H1 (cell line): ENCODE results near the gene MRI1.

Experiments used
- CTCF ChIP-seq, 3 experiments: IDR thresholded peaks; 1 replicate in 2 of 3; 2 replicates in 1 of 3; pipeline versions ENCODE4 v1.5.1 to v1.6.1; 2011; ENCODE audit warnings: low read length in 3 of 3, mild to moderate bottlenecking in 3 of 3, inconsistent platforms in 2 of 3, low read depth in 1 of 3, moderate library complexity in 1 of 3; ENCODE audit not compliant: insufficient read depth in 1 of 3; ENCODE audit errors: control extremely low read depth in 1 of 3
- EP300 ChIP-seq, 2 experiments: IDR thresholded peaks; 1 replicate in 1 of 2; 2 replicates in 1 of 2; pipeline ENCODE4 v1.6.1; 2011 to 2012; ENCODE audit warnings: low read depth in 2 of 2, low read length in 2 of 2, mild to moderate bottlenecking in 2 of 2, borderline replicate concordance in 1 of 2, inconsistent platforms in 1 of 2, moderate library complexity in 1 of 2
- EZH2 ChIP-seq: fragments of 200-600 bp; sonication (generic); IDR thresholded peaks from 2 replicates; pipeline ENCODE4 v1.7.1; 2012; ENCODE audit warnings: low read depth, mild to moderate bottlenecking, moderate library complexity, low read length, inconsistent platforms; ENCODE audit not compliant: severe bottlenecking
- FOSL1 ChIP-seq: IDR thresholded peaks from 2 replicates; pipeline ENCODE4 v1.6.1; 2011; ENCODE audit warnings: mild to moderate bottlenecking, low read depth, low read length, moderate library complexity; ENCODE audit not compliant: insufficient read depth
- JUND ChIP-seq: IDR thresholded peaks from 2 replicates; pipeline ENCODE4 v1.6.1; 2011; ENCODE audit warnings: mild to moderate bottlenecking, improper control_type of control experiment, low read length
- RAD21 ChIP-seq, 2 experiments: IDR thresholded peaks in 1 of 2; conservative IDR thresholded peaks in 1 of 2; 2 replicates each; pipeline ENCODE4 v1.6.1; 2011; ENCODE audit warnings: low read depth in 2 of 2, low read length in 2 of 2, improper control_type of control experiment in 1 of 2, inconsistent platforms in 1 of 2, mild to moderate bottlenecking in 1 of 2, moderate library complexity in 1 of 2
- TAF1 ChIP-seq: IDR thresholded peaks from 2 replicates; pipeline ENCODE4 v1.6.1; 2011; ENCODE audit warnings: mild to moderate bottlenecking, low read depth, low read length
- YY1 ChIP-seq: IDR thresholded peaks from 2 replicates; pipeline ENCODE4 v1.6.1; 2011; ENCODE audit warnings: low read depth, mild to moderate bottlenecking, low read length

- TF ChIP-seq YY1, result no peak
- no peak for TF ChIP-seq TAF1
- no peak for TF ChIP-seq EZH2
- no peak for TF ChIP-seq JUND
- no peak for TF ChIP-seq CTCF (IDR thresholded peaks at IDR 0.05; ENCODE audit: control extremely low read depth in 1 of 3, insufficient read depth in 1 of 3, low read depth in 1 of 3, low read length in 3 of 3)
- TF ChIP-seq EP300 (IDR thresholded peaks at IDR 0.05; ENCODE audit: borderline replicate concordance in 1 of 2, low read depth in 2 of 2, low read length in 2 of 2), result no peak
- TF ChIP-seq RAD21 (IDR thresholded peaks at IDR 0.05 in 1 of 2, conservative IDR thresholded peaks at IDR 0.05 in 1 of 2; ENCODE audit: low read depth in 2 of 2, low read length in 2 of 2), result no peak
- no peak for TF ChIP-seq FOSL1
These were observed 18.2 kb downstream of the MRI1 start for GRCh38 chr19:13782537-13782936.
